ENCODE results near the gene ELN. TPM values are rescaled to one million over a fixed set of nuclear protein-coding genes. Genes with fewer than 3 reads are reported as not detected.
A peak's percentile ranks its signal among the peaks of the same experiment; 100 is the strongest.
"Not testable (repeated sequence)": the region's sequence is repeated elsewhere in the genome, so short reads cannot be mapped to it uniquely, and the experiment has no call there.

Gene ELN
- 100 to 1,000 TPM in 2 of 4 donors, 10 to 100 TPM in 2; 46.5 to 152 (median 108) TPM for total RNA-seq

GRCh38 chr7:74027683-74028320 is at the start of gene ELN:
TSS of gene ELN (plus strand) at chr7:74028173. CDS start at chr7:74028188, 15 bp downstream.
- DNase-seq (ENCODE audit: low spot score in 2 of 2) = peak; percentile 72 to 87
- H3K4me3 ChIP-seq = peak within 1 kb of the TSS; percentile 47 to 58 (median 52)
- no peaks in the 10 kb centered on the region for H3K36me3 ChIP-seq
- WGBS, 2 donors = 0 to 8% methylated on average over 19 to 34 of the region's 39 CpGs
- H3K27me3 ChIP-seq = no peaks in the 10 kb centered on the region
- TF ChIP-seq POLR2A (IDR thresholded peaks at IDR 0.05) (peak in 1 of 2 donors; percentile 35), CTCF (IDR thresholded peaks at IDR 0.05) (no peak), EP300 (IDR thresholded peaks at IDR 0.05) (peak in 1 of 2 donors; percentile 88)
- H3K27ac ChIP-seq = peak within 1 kb of the TSS; percentile 78 to 91 (median 90)
- H3K9me3 ChIP-seq = no peaks in the 10 kb centered on the region
- H3K4me1 ChIP-seq = peaks cover 0 to 91% (median 42%) of the 10 kb centered on the region in 4 donors

- 47 to 57% methylated on average over 24 of the region's 24 CpGs for WGBS, 2 donors
- Histone ChIP-seq H3K4me3 (no peak overlapping the region), H3K36me3 (no peaks in the 10 kb centered on the region), H3K4me1 (peaks cover 0 to 35% (median 0%) of the 10 kb centered on the region in 4 donors), H3K9me3 (no peaks in the 10 kb centered on the region), H3K27ac (peak overlapping the region in 1 of 4 donors; percentile 53), H3K27me3 (no peaks in the 10 kb centered on the region)
- TF ChIP-seq EP300 (IDR thresholded peaks at IDR 0.05) (peak in 1 of 2 donors; percentile 22), POLR2A (IDR thresholded peaks at IDR 0.05) (no peak), CTCF (IDR thresholded peaks at IDR 0.05) (peak in 2 of 5 experiments; percentile 21 to 42)
- peak in 1 of 2 donors; percentile 35 for DNase-seq (ENCODE audit: low spot score in 2 of 2)
Measured at GRCh38 chr7:73978661-73979563, 49.1 kb upstream of the ELN start.

- not testable (repeated sequence) for H3K9me3 ChIP-seq; H3K4me3 ChIP-seq; H3K36me3 ChIP-seq; H3K27me3 ChIP-seq; DNase-seq (ENCODE audit: low spot score in 2 of 2); H3K27ac ChIP-seq
- H3K4me1 ChIP-seq = peaks cover 0 to 35% (median 0%) of the 10 kb centered on the region in 4 donors
- 97 to 98% methylated on average over 9 of the region's 9 CpGs for WGBS, 2 donors
Measured at GRCh38 chr7:73979656-73980055, 48.3 kb upstream of the ELN start.

- Histone ChIP-seq H3K27ac (no peak overlapping the region), H3K36me3 (no peaks in the 10 kb centered on the region), H3K27me3 (no peaks in the 10 kb centered on the region), H3K4me3 (no peak overlapping the region), H3K9me3 (no peaks in the 10 kb centered on the region), H3K4me1 (peaks cover 0 to 35% (median 0%) of the 10 kb centered on the region in 4 donors)
- no peak for DNase-seq (ENCODE audit: low spot score in 2 of 2)
- WGBS, 2 donors = 89 to 92% methylated on average over 6 of the region's 6 CpGs
- TF ChIP-seq POLR2A (IDR thresholded peaks at IDR 0.05) = no peak
- TF ChIP-seq CTCF (IDR thresholded peaks at IDR 0.05) = no peak
- TF ChIP-seq EP300 (IDR thresholded peaks at IDR 0.05) = no peak
Measured at GRCh38 chr7:73980206-73980605, 47.8 kb upstream of the ELN start.

GRCh38 chr7:73981933-73982332 is 46.0 kb upstream of the ELN start:
- DNase-seq (ENCODE audit: low spot score in 2 of 2) = no peak
- H3K27ac ChIP-seq = no peak overlapping the region
- H3K9me3 ChIP-seq = no peaks in the 10 kb centered on the region
- H3K4me1 ChIP-seq = peaks cover 0 to 47% (median 9%) of the 10 kb centered on the region in 4 donors
- no peaks in the 10 kb centered on the region for H3K27me3 ChIP-seq
- no peak overlapping the region for H3K4me3 ChIP-seq
- WGBS, 2 donors = 39 to 44% methylated on average over 7 of the region's 7 CpGs
- no peaks in the 10 kb centered on the region for H3K36me3 ChIP-seq
- TF ChIP-seq POLR2A (IDR thresholded peaks at IDR 0.05) = no peak
- no peak for TF ChIP-seq EP300 (IDR thresholded peaks at IDR 0.05)
- TF ChIP-seq CTCF (IDR thresholded peaks at IDR 0.05) = no peak
